PC-3 (cell line): Measurements from ENCODE around the gene KIDINS220.

ENCODE experiments used
- CTCF ChIP-seq: fragments of 300-600 bp; sonication (generic); conservative IDR thresholded peaks from 2 replicates; pipeline ENCODE4 v1.5.1; 2017; ENCODE audit warnings: antibody characterized with exemption, low read depth, mild to moderate bottlenecking, low read length
- EZH2phosphoT487 ChIP-seq: fragments of 300-600 bp; sonication (generic); IDR thresholded peaks from 2 replicates; pipeline ENCODE4 v1.6.1; 2018; ENCODE audit warnings: mild to moderate bottlenecking, antibody characterized with exemption, low read length, borderline replicate concordance

- TF ChIP-seq CTCF (no peak), EZH2phosphoT487 (no peak)
These were observed 70.1 kb downstream of the KIDINS220 start for GRCh38 chr2:8767324-8767723.
